HG02678 (cell line): ENCODE results near the gene NEK6.

Experiments
- ATAC-seq: cut with Tn5 transposase; IDR thresholded peaks from one replicate; pipeline ENCODE4 v1.9.1; 2021; ENCODE audit warnings: mild to moderate bottlenecking, moderate library complexity; ENCODE audit not compliant: unreplicated experiment

The NEK6 gene

GRCh38 chr9:124312290-124313265 is 54.8 kb downstream of the NEK6 start:
- no peak for ATAC-seq

GRCh38 chr9:124313940-124314339 is 56.2 kb downstream of the NEK6 start:
- no peak for ATAC-seq

- ATAC-seq: no peak
Observed at GRCh38 chr9:124315882-124316281, 58.1 kb downstream of the NEK6 start.

- ATAC-seq: peak; percentile 52
Observed at GRCh38 chr9:124320062-124320973, 62.6 kb downstream of the NEK6 start.

- no peak for ATAC-seq
Observed at GRCh38 chr9:124321416-124321815, 63.7 kb downstream of the NEK6 start.

GRCh38 chr9:124321935-124322334 is 64.2 kb downstream of the NEK6 start:
- ATAC-seq: no peak

GRCh38 chr9:124322618-124323432 is 65.1 kb downstream of the NEK6 start:
- no peak for ATAC-seq

GRCh38 chr9:124323904-124324303 is 66.2 kb downstream of the NEK6 start:
- ATAC-seq: no peak

- ATAC-seq: no peak
Observed at GRCh38 chr9:124325816-124326215, 68.1 kb downstream of the NEK6 start.

GRCh38 chr9:124326378-124326777 is 68.6 kb downstream of the NEK6 start:
- no peak for ATAC-seq

- ATAC-seq: no peak
Observed at GRCh38 chr9:124327491-124327890, 69.7 kb downstream of the NEK6 start.

- ATAC-seq: no peak
Observed at GRCh38 chr9:124328285-124328684, 70.5 kb downstream of the NEK6 start.

- no peak for ATAC-seq
Observed at GRCh38 chr9:124329206-124329792, 71.5 kb downstream of the NEK6 start.

- no peak for ATAC-seq
Observed at GRCh38 chr9:124330011-124330697, 72.4 kb downstream of the NEK6 start.

GRCh38 chr9:124331580-124331979 is 73.8 kb downstream of the NEK6 start:
- no peak for ATAC-seq

- ATAC-seq: no peak
Observed at GRCh38 chr9:124332361-124333202, 74.8 kb downstream of the NEK6 start.

- no peak for ATAC-seq
Observed at GRCh38 chr9:124333203-124333579, 75.4 kb downstream of the NEK6 start.

- no peak for ATAC-seq
Observed at GRCh38 chr9:124334568-124335319, 77.0 kb downstream of the NEK6 start.
